ENCODE data around the gene MED31. TPM values are rescaled to one million over a fixed set of nuclear protein-coding genes. Genes with fewer than 3 reads are reported as not detected.
"Not testable (repeated sequence)": the region's sequence is repeated elsewhere in the genome, so short reads cannot be mapped to it uniquely, and the experiment has no call there.

The MED31 gene
- total RNA-seq, 1 experiment from 2014 or later = 17.8 TPM

DNA sequence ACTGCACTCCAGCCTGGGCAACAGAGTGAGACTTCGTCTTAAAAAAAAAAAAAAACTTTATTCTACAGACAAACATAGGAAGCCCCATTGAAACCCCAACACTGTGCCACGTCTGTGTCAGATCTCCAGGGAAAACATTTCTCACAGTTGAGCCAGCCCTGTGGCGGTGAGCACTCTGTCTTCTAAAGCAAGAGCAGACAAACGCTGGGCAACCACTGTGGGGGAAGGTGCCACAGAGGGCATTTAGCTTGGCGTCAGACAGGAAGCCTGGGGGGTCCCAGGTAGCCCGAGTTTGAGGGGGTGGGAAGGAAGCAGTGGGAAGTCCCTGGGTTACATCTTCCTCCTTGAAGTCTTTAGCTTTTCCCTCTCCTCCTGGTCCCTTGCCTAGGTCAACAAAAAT, 16.1 kb upstream of the MED31 start:
- intact Hi-C loops (cut with micrococcal nuclease) = loop anchor here (5.0 kb wide), 1 partner anchor 355 kb away; the partner anchor contains the start of gene BCL6B
- no peak for DNase-seq (ENCODE audit: unreplicated experiment)
- TF ChIP-seq, protein P1, sequence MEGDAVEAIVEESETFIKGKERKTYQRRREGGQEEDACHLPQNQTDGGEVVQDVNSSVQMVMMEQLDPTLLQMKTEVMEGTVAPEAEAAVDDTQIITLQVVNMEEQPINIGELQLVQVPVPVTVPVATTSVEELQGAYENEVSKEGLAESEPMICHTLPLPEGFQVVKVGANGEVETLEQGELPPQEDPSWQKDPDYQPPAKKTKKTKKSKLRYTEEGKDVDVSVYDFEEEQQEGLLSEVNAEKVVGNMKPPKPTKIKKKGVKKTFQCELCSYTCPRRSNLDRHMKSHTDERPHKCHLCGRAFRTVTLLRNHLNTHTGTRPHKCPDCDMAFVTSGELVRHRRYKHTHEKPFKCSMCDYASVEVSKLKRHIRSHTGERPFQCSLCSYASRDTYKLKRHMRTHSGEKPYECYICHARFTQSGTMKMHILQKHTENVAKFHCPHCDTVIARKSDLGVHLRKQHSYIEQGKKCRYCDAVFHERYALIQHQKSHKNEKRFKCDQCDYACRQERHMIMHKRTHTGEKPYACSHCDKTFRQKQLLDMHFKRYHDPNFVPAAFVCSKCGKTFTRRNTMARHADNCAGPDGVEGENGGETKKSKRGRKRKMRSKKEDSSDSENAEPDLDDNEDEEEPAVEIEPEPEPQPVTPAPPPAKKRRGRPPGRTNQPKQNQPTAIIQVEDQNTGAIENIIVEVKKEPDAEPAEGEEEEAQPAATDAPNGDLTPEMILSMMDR (IDR thresholded peaks at IDR 0.05; ENCODE audit: unreplicated experiment) = no peak
- Mint-ChIP-seq H3K27me3 (ENCODE audit: insufficient read depth, unreplicated experiment) (no peaks in the 10 kb centered on the region), H3K4me3 (ENCODE audit: unreplicated experiment) (no peak overlapping the region), H3K4me1 (ENCODE audit: insufficient read depth, unreplicated experiment) (peaks cover 37% of the 10 kb centered on the region), H3K9me3 (ENCODE audit: unreplicated experiment) (no peaks in the 10 kb centered on the region), H3K36me3 (ENCODE audit: insufficient read depth, unreplicated experiment) (no peaks in the 10 kb centered on the region), H3K27ac (ENCODE audit: low read depth, unreplicated experiment) (peak overlapping the region; percentile 5)
- CTCF ChIA-PET = interaction anchor here (0.6 to 8.1 kb wide), 13 partner anchors 8 to 772 kb away, joined by 3 to 73 read pairs (median 4); partner anchors contain the start of gene FGF11
- BruUV-seq (replicated peaks) = no TSS peak
- POLR2A ChIA-PET = interaction anchor here (0.7 to 2.6 kb wide), 3 partner anchors 26 to 345 kb away, joined by 3 to 12 read pairs (median 9); partner anchors contain the start of gene RNASEK

DNA sequence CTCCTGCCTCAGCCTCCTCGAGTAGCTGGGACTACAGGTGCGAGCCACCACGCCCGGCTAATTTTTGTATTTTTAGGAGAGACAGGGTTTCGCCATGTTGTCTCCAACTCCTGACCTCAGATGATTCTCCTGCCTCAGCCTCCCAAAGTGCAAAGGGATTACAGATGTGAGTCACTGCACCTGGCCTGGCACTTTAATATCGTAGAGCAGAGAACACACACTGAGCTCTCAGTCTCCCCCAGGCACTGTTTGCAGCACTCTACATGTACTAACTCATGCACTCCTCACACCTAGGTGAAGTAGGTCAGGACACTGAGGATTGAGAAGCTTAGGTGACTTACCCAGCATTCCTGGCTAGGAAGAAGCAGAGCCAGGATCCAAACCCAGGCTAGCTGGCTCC, 15.2 kb upstream of the MED31 start:
- CTCF ChIA-PET = interaction anchor here (0.6 to 8.1 kb wide), 34 partner anchors 9 to 358 kb away, joined by 3 to 73 read pairs (median 4); no protein-coding TSS in a partner anchor
- DNase-seq (ENCODE audit: unreplicated experiment) = peak; percentile 70
- Mint-ChIP-seq H3K27me3 (ENCODE audit: insufficient read depth, unreplicated experiment) (peaks cover under 1% of the 10 kb centered on the region), H3K27ac (ENCODE audit: low read depth, unreplicated experiment) (no peak overlapping the region), H3K36me3 (ENCODE audit: insufficient read depth, unreplicated experiment) (no peaks in the 10 kb centered on the region), H3K9me3 (ENCODE audit: unreplicated experiment) (no peaks in the 10 kb centered on the region), H3K4me1 (ENCODE audit: insufficient read depth, unreplicated experiment) (peaks cover 34% of the 10 kb centered on the region), H3K4me3 (ENCODE audit: unreplicated experiment) (no peak overlapping the region)
- BruUV-seq (replicated peaks) = no TSS peak
- TF ChIP-seq, protein P1 (IDR thresholded peaks at IDR 0.05; ENCODE audit: unreplicated experiment) = no peak
- intact Hi-C loops (cut with micrococcal nuclease) = loop anchor here (1.0 to 5.0 kb wide), 6 partner anchors 134 to 356 kb away; partner anchors contain the start of gene BCL6B
- POLR2A ChIA-PET = interaction anchor here (0.6 to 2.6 kb wide), 7 partner anchors 16 to 346 kb away, joined by 3 to 12 read pairs (median 5); partner anchors contain the start of gene RNASEK

DNA sequence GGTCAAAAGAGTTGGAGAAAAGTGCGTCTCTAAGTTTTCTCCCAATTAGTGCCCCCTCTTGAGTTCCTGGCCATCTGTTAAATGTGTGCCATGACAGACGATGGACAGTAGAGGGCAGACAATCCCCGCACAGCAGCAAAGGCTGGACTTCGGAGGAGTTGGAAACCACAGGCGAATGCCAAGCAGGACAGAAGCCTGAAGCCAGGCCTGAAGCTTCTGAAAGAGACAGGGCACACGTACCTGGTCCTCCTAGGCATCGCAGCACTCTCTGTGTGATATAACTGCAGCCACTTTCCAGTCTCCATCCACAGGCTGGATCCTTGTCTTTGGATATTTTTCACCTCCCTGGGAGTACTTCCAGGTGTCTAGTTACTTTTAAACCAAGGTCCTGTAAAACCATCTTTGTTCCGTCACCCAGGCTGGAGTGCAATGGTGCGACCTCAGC, 14.7 kb upstream of the MED31 start:
- Mint-ChIP-seq H3K36me3 (ENCODE audit: insufficient read depth, unreplicated experiment) (no peaks in the 10 kb centered on the region), H3K27me3 (ENCODE audit: insufficient read depth, unreplicated experiment) (peaks cover 5% of the 10 kb centered on the region), H3K9me3 (ENCODE audit: unreplicated experiment) (no peaks in the 10 kb centered on the region), H3K27ac (ENCODE audit: low read depth, unreplicated experiment) (no peak overlapping the region), H3K4me1 (ENCODE audit: insufficient read depth, unreplicated experiment) (peaks cover 30% of the 10 kb centered on the region), H3K4me3 (ENCODE audit: unreplicated experiment) (no peak overlapping the region)
- BruUV-seq (replicated peaks) = no TSS peak
- ChIA-PET POLR2A (interaction anchor here (0.6 to 2.6 kb wide), 8 partner anchors 15 to 347 kb away, joined by 3 to 12 read pairs (median 4); partner anchors contain the start of gene RNASEK), CTCF (interaction anchor here (0.6 to 8.1 kb wide), 34 partner anchors 9 to 359 kb away, joined by 3 to 73 read pairs (median 4); no protein-coding TSS in a partner anchor)
- intact Hi-C loops (cut with micrococcal nuclease) = loop anchor here (1.0 to 5.0 kb wide), 6 partner anchors 134 to 356 kb away; partner anchors contain the start of gene BCL6B
- TF ChIP-seq, protein P1 (IDR thresholded peaks at IDR 0.05; ENCODE audit: unreplicated experiment) = peak; percentile 93
- peak; percentile 86 for DNase-seq (ENCODE audit: unreplicated experiment)

DNA sequence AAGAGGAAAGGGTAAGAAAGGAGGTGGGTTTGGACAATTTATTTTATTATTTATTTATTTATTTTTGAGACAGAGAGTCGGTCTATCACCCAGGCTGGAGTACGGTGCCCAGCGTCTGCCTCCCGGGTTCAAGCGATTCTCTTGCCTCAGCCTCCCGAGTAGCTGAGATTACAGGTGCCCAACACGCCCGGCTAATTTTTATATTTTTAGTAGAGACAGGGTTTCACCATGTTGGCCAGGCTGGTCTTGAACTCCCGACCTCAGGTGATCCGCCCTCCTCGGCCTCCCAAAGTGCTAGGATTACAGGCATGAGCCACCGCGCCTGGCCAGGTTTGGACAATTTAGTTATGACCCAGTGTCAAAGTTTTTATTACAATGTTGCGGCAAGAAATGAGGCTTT, 11.8 kb upstream of the MED31 start:
- intact Hi-C loops (cut with micrococcal nuclease); DNase-seq (ENCODE audit: unreplicated experiment); H3K9me3 Mint-ChIP-seq (ENCODE audit: unreplicated experiment); H3K36me3 Mint-ChIP-seq (ENCODE audit: insufficient read depth, unreplicated experiment); BruUV-seq (replicated peaks); H3K4me3 Mint-ChIP-seq (ENCODE audit: unreplicated experiment); H3K27ac Mint-ChIP-seq (ENCODE audit: low read depth, unreplicated experiment): not testable (repeated sequence)
- Mint-ChIP-seq H3K4me1 (ENCODE audit: insufficient read depth, unreplicated experiment) (peaks cover 20% of the 10 kb centered on the region), H3K27me3 (ENCODE audit: insufficient read depth, unreplicated experiment) (peaks cover 20% of the 10 kb centered on the region)
- CTCF ChIA-PET = interaction anchor here (0.7 to 1.0 kb wide), 2 partner anchors 173 to 356 kb away, joined by 3 to 6 read pairs; no protein-coding TSS in a partner anchor
- POLR2A ChIA-PET = interaction anchor here (0.7 kb wide), 1 partner anchor 12 kb away, joined by 5 read pairs; no protein-coding TSS in a partner anchor

All from MCF 10A (cell line).